WTC11 (cell line): ENCODE results near the gene DNAJC15.

Source experiments
- FOXP1 ChIP-seq: sonication (generic); formaldehyde crosslinking; IDR thresholded peaks from 2 replicates; pipeline ENCODE4 v1.8.0; 2022; ENCODE audit warnings: missing genetic modification reagents, mild to moderate bottlenecking, moderate library complexity, borderline replicate concordance
- JUN ChIP-seq: sonication (generic); formaldehyde crosslinking; IDR thresholded peaks from 2 replicates; pipeline ENCODE4 v1.8.0; 2023; ENCODE audit warnings: mild to moderate bottlenecking, missing genetic modification reagents
- NFATC4 ChIP-seq: fragments of 250-450 bp; sonication (Bioruptor Pico); IDR thresholded peaks from 2 replicates; pipeline ENCODE4 v1.9.0; 2021; ENCODE audit warnings: mild to moderate bottlenecking
- NR1H2 ChIP-seq: sonication (generic); formaldehyde crosslinking; IDR thresholded peaks from 2 replicates; pipeline ENCODE4 v1.9.0; 2021; ENCODE audit warnings: mild to moderate bottlenecking, moderate library complexity, missing genetic modification reagents
- RELA ChIP-seq: sonication (generic); formaldehyde crosslinking; IDR thresholded peaks from 2 replicates; pipeline ENCODE4 v1.8.1; 2022; ENCODE audit warnings: missing genetic modification reagents, mild to moderate bottlenecking, borderline replicate concordance
- TF ChIP-seq, protein P1 (sequence below): sonication (generic); formaldehyde crosslinking; conservative IDR thresholded peaks from 2 replicates; pipeline ENCODE4 v1.8.1; 2022; ENCODE audit warnings: mild to moderate bottlenecking, missing genetic modification reagents
- TF ChIP-seq, protein P2 (sequence below): fragments of 200-600 bp; IDR thresholded peaks from 2 replicates; pipeline ENCODE4 v1.8.0; 2022; ENCODE audit warnings: antibody characterized with exemption
- TF ChIP-seq, protein P3 (sequence below): sonication (generic); formaldehyde crosslinking; IDR thresholded peaks from 2 replicates; pipeline ENCODE4 v1.8.0; 2022; ENCODE audit warnings: mild to moderate bottlenecking, missing genetic modification reagents

DNA sequence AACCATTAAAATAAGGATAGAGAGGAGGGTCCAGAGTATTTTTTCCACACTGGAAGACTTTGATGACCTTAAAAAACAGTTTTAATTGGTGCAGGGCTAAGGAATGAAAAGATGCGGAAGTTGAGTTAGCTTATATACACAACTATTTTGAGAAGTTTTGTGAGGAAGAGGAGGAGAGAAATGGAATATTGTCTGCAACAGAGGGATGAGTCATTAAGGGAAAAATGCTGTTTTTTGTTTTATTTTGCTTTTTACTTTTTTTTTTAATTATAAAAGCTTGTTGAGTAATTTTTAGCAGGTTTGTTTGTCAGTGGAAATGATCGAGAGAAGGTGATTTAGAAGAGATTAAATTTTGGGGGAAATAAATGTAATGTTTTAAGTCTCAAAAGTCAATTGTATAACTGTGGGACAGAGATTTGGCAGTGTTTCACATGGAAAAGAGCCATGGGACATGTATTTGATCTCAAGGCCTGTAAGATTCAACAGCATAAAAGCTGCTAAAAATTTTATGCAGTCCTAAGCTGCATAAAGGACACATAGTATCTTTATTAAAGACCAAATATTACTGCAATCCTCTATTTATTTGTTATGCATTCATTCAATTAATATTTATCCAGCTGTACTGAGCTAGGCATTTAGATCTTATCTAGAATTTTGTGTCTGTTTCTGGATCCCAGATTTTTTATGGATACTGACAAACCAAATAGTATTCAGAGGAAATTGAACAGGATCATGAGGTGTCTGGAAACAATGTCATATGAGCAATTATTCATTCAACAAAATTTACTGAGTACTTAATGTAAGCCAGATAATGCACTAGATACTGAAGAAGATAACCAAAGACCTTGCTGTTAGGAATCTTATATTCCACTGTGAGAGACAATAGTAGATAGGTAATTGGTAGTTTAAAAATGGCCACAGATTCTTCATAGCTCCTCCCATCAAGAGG, 72.7 kb downstream of the DNAJC15 start:
- no peak for TF ChIP-seq RELA (CRISPR knock-in tag)
- TF ChIP-seq NFATC4 (CRISPR knock-in tag): no peak
- TF ChIP-seq JUN (CRISPR knock-in tag): no peak
- TF ChIP-seq FOXP1 (CRISPR knock-in tag): no peak
- TF ChIP-seq, protein P1, sequence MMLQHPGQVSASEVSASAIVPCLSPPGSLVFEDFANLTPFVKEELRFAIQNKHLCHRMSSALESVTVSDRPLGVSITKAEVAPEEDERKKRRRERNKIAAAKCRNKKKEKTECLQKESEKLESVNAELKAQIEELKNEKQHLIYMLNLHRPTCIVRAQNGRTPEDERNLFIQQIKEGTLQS (CRISPR knock-in tag): no peak
- TF ChIP-seq, protein P2, sequence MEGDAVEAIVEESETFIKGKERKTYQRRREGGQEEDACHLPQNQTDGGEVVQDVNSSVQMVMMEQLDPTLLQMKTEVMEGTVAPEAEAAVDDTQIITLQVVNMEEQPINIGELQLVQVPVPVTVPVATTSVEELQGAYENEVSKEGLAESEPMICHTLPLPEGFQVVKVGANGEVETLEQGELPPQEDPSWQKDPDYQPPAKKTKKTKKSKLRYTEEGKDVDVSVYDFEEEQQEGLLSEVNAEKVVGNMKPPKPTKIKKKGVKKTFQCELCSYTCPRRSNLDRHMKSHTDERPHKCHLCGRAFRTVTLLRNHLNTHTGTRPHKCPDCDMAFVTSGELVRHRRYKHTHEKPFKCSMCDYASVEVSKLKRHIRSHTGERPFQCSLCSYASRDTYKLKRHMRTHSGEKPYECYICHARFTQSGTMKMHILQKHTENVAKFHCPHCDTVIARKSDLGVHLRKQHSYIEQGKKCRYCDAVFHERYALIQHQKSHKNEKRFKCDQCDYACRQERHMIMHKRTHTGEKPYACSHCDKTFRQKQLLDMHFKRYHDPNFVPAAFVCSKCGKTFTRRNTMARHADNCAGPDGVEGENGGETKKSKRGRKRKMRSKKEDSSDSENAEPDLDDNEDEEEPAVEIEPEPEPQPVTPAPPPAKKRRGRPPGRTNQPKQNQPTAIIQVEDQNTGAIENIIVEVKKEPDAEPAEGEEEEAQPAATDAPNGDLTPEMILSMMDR: no peak
- TF ChIP-seq, protein P3, sequence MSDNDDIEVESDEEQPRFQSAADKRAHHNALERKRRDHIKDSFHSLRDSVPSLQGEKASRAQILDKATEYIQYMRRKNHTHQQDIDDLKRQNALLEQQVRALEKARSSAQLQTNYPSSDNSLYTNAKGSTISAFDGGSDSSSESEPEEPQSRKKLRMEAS (CRISPR knock-in tag): no peak
- no peak for TF ChIP-seq NR1H2 (CRISPR knock-in tag)
